ENCODE measurements around the gene CTBS.

Gene CTBS

GRCh38 chr1:84506002-84506728, 68.1 kb downstream of the CTBS start, which contains the start of the genes GNG5 and SPATA1:
Gene GNG5, minus strand, starts transcription at chr1:84506581. Its CDS starts 490 bp downstream, at chr1:84506091.
Gene SPATA1, plus strand, starts transcription at chr1:84506386. Its CDS starts 9,974 bp downstream, at chr1:84516360.
- no peak for TF ChIP-seq CTCF (IDR thresholded peaks at IDR 0.05; ENCODE audit: low read depth, low read length)
- peak; percentile 92 for DNase-seq (ENCODE audit: extremely low read depth, low read depth)

- no peak for TF ChIP-seq CTCF (IDR thresholded peaks at IDR 0.05; ENCODE audit: low read depth, low read length)
- DNase-seq (ENCODE audit: extremely low read depth, low read depth): peak; percentile 28
These were observed 68.7 kb downstream of the CTBS start for GRCh38 chr1:84505493-84506001.

- DNase-seq (ENCODE audit: extremely low read depth, low read depth): peak; percentile 19
- peak; percentile 10 for TF ChIP-seq CTCF (IDR thresholded peaks at IDR 0.05; ENCODE audit: low read depth, low read length)
These were observed 69.4 kb downstream of the CTBS start for GRCh38 chr1:84504580-84505492.

GRCh38 chr1:84502927-84503326, 71.3 kb downstream of the CTBS start:
- TF ChIP-seq CTCF (IDR thresholded peaks at IDR 0.05; ENCODE audit: low read depth, low read length): no peak
- no peak for DNase-seq (ENCODE audit: extremely low read depth, low read depth)
